Testis (tissue), 5 donors: ENCODE data around the gene UBE2R2. TPM values are rescaled to one million over a fixed set of nuclear protein-coding genes. Genes with fewer than 3 reads are reported as not detected.
"Not testable (repeated sequence)": the region's sequence is repeated elsewhere in the genome, so short reads cannot be mapped to it uniquely, and the experiment has no call there.

ENCODE experiments used
- DNase-seq: peaks from one replicate; pipeline ENCODE4 v3.0.0-alpha.2; 2019
- H3K27ac ChIP-seq, 2 donors: fragments of 200-600 bp; sonication (generic); one replicate each; pipeline ENCODE4 v1.5.1; 2019
- H3K27me3 ChIP-seq: fragments of 200-600 bp; sonication (generic); one replicate; pipeline ENCODE4 v1.5.1; 2019
- H3K36me3 ChIP-seq: fragments of 200-600 bp; sonication (generic); one replicate; pipeline ENCODE4 v1.5.1; 2017; ENCODE audit warnings: low read depth; ENCODE audit errors: missing control alignments
- H3K4me1 ChIP-seq: fragments of 200-600 bp; sonication (generic); one replicate; pipeline ENCODE4 v1.5.1; 2019
- H3K4me3 ChIP-seq, 2 donors: fragments of 200-600 bp; sonication (generic); one replicate each; pipeline ENCODE4 v1.5.1; 2017 to 2019
- H3K9me3 ChIP-seq: fragments of 200-600 bp; sonication (generic); one replicate; pipeline ENCODE4 v1.5.1; 2017
- POLR2A ChIP-seq: fragments of 450-650 bp; IDR thresholded peaks from one replicate; pipeline ENCODE4 v1.6.1; 2017; ENCODE audit warnings: antibody characterized with exemption, mild to moderate bottlenecking, moderate library complexity
- WGBS, 2 donors: methylation state at CpG; one replicate each; pipeline ENCODE4 v1.1.5; 2018; 5-methylcytosine and 5-hydroxymethylcytosine counted together
- intact Hi-C: fragments of 100-400 bp; cut with DNase I; formaldehyde crosslinking; loops from one replicate; pipeline ENCODE4 v1.15.1; 2023; ENCODE audit warnings: low total_unique reads
- long read RNA-seq, 2 donors: transcript quantifications; one replicate each; lab custom pipeline, GENCODE V29; 2026
- polyA plus RNA-seq: library from polyadenylated mRNA; stranded (reverse); fragments of 350-450 nt; fragmentation: Illumina TruSeq; extraction: RNeasy Lipid Tissue Mini Kit (QIAGEN cat#74804); gene quantifications from one replicate; pipeline ENCODE4 v1.2.3, GENCODE V29; 2014; ENCODE audit warnings: low read depth, low replicate concordance; ENCODE audit not compliant: insufficient read depth
- total RNA-seq, 2 donors: library from RNA; depleted of rRNA; stranded (reverse); fragments of >200 nt; gene quantifications; one replicate each; pipeline ENCODE4 v1.2.3, GENCODE V29; 2016
- TF ChIP-seq, protein P1 (sequence below), 3 experiments: fragments of 450-650 bp in 2 of 3; fragments of 200-600 bp in 1 of 3; sonication (generic) in 1 of 3; IDR thresholded peaks; one replicate each; pipeline ENCODE4 v1.5.1; 2016 to 2019; ENCODE audit warnings: antibody characterized with exemption in 3 of 3, mild to moderate bottlenecking in 2 of 3, moderate library complexity in 1 of 3

UBE2R2 gene, protein sequence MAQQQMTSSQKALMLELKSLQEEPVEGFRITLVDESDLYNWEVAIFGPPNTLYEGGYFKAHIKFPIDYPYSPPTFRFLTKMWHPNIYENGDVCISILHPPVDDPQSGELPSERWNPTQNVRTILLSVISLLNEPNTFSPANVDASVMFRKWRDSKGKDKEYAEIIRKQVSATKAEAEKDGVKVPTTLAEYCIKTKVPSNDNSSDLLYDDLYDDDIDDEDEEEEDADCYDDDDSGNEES
- total RNA-seq = 10 to 100 TPM; 50.2 to 72.6 TPM
- 85.7 TPM for polyA plus RNA-seq
- long read RNA-seq, donor 1, full-length matches to known transcripts = 39 of 207 reads
- long read RNA-seq, donor 1, partial matches to known transcripts = 168 of 207 reads
- long read RNA-seq, donor 1, other reads (novel, unspliced or antisense) = 0 of 207 reads
- long read RNA-seq, donor 2, full-length matches to known transcripts = 34 of 42 reads
- long read RNA-seq, donor 2, partial matches to known transcripts = 8 of 42 reads
- long read RNA-seq, donor 2, other reads (novel, unspliced or antisense) = 0 of 42 reads

- H3K36me3 ChIP-seq = no peaks in the 10 kb centered on the region
- TF ChIP-seq POLR2A = no peak
- TF ChIP-seq, protein P1, sequence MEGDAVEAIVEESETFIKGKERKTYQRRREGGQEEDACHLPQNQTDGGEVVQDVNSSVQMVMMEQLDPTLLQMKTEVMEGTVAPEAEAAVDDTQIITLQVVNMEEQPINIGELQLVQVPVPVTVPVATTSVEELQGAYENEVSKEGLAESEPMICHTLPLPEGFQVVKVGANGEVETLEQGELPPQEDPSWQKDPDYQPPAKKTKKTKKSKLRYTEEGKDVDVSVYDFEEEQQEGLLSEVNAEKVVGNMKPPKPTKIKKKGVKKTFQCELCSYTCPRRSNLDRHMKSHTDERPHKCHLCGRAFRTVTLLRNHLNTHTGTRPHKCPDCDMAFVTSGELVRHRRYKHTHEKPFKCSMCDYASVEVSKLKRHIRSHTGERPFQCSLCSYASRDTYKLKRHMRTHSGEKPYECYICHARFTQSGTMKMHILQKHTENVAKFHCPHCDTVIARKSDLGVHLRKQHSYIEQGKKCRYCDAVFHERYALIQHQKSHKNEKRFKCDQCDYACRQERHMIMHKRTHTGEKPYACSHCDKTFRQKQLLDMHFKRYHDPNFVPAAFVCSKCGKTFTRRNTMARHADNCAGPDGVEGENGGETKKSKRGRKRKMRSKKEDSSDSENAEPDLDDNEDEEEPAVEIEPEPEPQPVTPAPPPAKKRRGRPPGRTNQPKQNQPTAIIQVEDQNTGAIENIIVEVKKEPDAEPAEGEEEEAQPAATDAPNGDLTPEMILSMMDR (IDR thresholded peaks at IDR 0.05) = no peak
- no peaks in the 10 kb centered on the region for H3K27me3 ChIP-seq
- H3K9me3 ChIP-seq = no peaks in the 10 kb centered on the region
- peak within 1 kb of the TSS; percentile 99 to 100 for H3K27ac ChIP-seq
- intact Hi-C loops = no loop called here
- 2 to 5% methylated on average over 27 to 57 of the region's 66 CpGs for WGBS, 2 donors
- peaks cover 44% of the 10 kb centered on the region for H3K4me1 ChIP-seq
- peak; percentile 93 for DNase-seq
- peak within 1 kb of the TSS; percentile 92 to 96 for H3K4me3 ChIP-seq
Measured at GRCh38 chr9:33816327-33817252, at the start of gene UBE2R2. Gene UBE2R2, plus strand, starts transcription at chr9:33817160. Its CDS starts 598 bp downstream, at chr9:33817758.

DNA sequence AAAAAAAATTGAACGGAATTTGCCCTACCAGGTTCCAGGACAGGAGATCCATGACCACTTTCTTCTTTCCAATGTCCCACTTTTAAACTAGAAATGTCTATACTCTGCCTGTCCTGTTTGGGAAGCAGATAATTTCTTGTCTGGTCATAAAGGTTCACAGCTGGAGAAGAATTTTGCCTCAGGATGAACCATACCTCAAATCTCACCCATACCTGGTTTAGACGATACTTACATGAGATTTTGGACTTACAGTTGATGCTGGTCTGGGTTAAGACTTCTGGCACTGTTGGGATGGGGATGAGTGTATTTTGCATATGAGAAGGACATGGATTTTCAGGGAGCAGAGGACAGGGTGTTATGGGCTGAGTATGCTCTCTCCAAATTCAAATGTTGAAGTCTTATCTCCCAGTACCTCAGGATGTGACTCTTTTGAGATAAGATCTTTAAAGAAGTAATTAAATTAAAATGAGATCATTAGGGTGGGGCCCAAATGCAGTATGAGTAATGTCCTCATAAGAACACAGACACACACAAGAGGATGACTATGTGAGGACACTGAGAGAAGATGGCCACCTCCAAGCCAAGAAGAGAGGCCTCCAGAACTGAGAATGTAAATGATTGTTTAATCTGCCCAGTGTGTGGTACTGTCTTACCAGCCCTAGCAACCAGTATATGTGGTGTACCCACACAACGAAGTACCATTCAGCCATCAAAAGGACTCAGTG lies 46.6 kb upstream of the UBE2R2 start:
- 96 to 98% methylated on average over 3 of the region's 3 CpGs for WGBS, 2 donors
- H3K27ac ChIP-seq, H3K27me3 ChIP-seq: not testable (repeated sequence)

DNA sequence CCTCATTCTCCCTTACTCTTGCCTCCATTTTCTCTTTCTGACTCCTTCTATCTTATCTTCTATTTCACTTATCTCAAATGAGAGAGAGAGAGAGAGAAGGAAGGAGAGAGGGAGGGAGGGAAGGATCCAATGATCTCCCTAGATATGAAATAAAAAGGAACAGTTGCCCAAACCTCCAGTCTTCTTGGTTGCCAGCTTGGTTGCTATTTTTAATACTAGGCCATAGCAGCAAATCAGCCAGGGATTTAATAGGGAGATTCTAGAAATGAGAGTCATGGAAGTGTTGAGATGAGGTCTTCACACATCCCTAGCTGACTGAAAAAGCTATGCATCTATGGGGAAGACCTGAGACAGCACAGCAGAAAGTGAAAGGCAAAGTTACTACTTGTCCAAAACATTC lies 43.8 kb upstream of the UBE2R2 start:
- H3K4me3 ChIP-seq, H3K36me3 ChIP-seq, H3K4me1 ChIP-seq, H3K27me3 ChIP-seq, H3K9me3 ChIP-seq, intact Hi-C loops, H3K27ac ChIP-seq, DNase-seq: not testable (repeated sequence)

More for the DNA sequence above, 46.6 kb upstream of the UBE2R2 start:
- DNase-seq, H3K36me3 ChIP-seq, H3K4me1 ChIP-seq, H3K9me3 ChIP-seq, intact Hi-C loops, H3K4me3 ChIP-seq: not testable (repeated sequence)

- H3K4me3 ChIP-seq, DNase-seq, H3K36me3 ChIP-seq, H3K4me1 ChIP-seq, intact Hi-C loops, H3K27ac ChIP-seq, H3K9me3 ChIP-seq, H3K27me3 ChIP-seq: not testable (repeated sequence)
- 75 to 79% methylated on average over 5 of the region's 5 CpGs for WGBS, 2 donors
Measured at GRCh38 chr9:33774074-33774659, 42.8 kb upstream of the UBE2R2 start.

DNA sequence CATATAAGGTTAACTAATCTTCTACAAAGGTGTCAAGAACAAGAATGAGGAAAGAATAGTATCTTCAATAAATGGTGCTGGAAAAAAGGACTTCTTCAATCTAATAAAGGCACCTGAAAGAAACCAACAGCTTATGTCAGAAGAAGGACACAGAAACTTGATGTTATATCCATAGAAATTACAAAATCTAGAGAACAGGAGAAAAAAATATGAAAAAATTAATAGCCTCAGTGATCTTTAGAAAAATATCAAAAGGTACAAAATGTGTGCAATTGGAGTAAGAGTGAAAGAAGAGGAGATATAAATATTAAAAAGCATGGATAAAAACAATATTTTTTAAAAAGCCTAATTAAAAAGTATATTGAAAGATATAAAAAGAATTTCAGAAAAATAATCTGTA lies 40.4 kb upstream of the UBE2R2 start:
- no peak overlapping the region for H3K27ac ChIP-seq
- H3K27me3 ChIP-seq = no peaks in the 10 kb centered on the region
- no peaks in the 10 kb centered on the region for H3K36me3 ChIP-seq
- H3K4me3 ChIP-seq = no peak overlapping the region
- H3K9me3 ChIP-seq = no peaks in the 10 kb centered on the region
- intact Hi-C loops = no loop called here
- no peaks in the 10 kb centered on the region for H3K4me1 ChIP-seq
- no peak for DNase-seq
- TF ChIP-seq, protein P1 (IDR thresholded peaks at IDR 0.05) = no peak
- TF ChIP-seq POLR2A = no peak
